ENCODE data around the gene PKD1. TPM values are rescaled to one million over a fixed set of nuclear protein-coding genes. Genes with fewer than 3 reads are reported as not detected.

Gene PKD1
- total and polyA plus RNA-seq, 7 experiments from 2014 or later, result 4.9 to 153 (median 97.6) TPM

DNA sequence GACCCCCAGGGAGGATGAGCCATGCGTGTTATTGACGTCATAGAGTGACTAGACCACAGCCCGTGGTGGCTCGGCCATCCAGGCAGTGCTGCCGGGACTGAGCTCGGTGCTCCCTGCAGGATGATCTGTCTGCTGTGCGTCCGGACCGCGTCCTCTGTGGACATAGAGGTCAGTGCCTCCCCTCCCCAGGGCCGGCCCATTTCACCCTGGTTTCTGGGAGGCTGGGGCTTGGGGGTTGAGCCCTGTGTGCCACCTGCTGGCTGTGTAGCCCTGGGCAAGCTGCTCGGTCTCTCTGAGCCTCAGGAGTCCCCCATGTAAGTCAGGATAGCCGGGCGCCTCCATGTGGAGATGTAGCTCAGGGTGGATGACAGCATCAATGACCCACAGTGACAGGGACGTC, 79.6 kb downstream of the PKD1 start:
- Mint-ChIP-seq H3K36me3 (peaks cover 0 to 11% (median 0%) of the 10 kb centered on the region in 5 donors), H3K9me3 (no peaks in the 10 kb centered on the region), H3K4me1 (peaks cover 0 to 6% (median 3%) of the 10 kb centered on the region in 7 donors), H3K4me3 (no peak overlapping the region), H3K27ac (peak overlapping the region in 1 of 9 donors; percentile 51), H3K27me3 (no peaks in the 10 kb centered on the region)
- ATAC-seq (no peak), DNase-seq (no peak)
- ChIA-PET CTCF (no interaction called here), POLR2A (no interaction called here)
- Histone ChIP-seq H3K4me1 (ENCODE audit: control insufficient read depth in 2 of 2, insufficient read depth in 2 of 2, low read length in 2 of 2) (no peaks in the 10 kb centered on the region), H3K27me3 (ENCODE audit: control insufficient read depth in 2 of 2, insufficient read depth in 2 of 2, low read length in 2 of 2) (no peaks in the 10 kb centered on the region), H3K36me3 (ENCODE audit: control insufficient read depth in 2 of 3, insufficient read depth in 3 of 3, low read length in 3 of 3) (peaks cover 0 to 84% (median 3%) of the 10 kb centered on the region in 3 experiments), H3K9me3 (ENCODE audit: control insufficient read depth in 2 of 3, low read length in 3 of 3) (no peaks in the 10 kb centered on the region), H3K4me3 (ENCODE audit: low read length) (no peak overlapping the region), H3K27ac (ENCODE audit: low read depth, low read length) (no peak overlapping the region)
- intact Hi-C loops (cut with micrococcal nuclease), result no loop called here

GRCh38 chr16:2054543-2055245, 81.0 kb downstream of the PKD1 start:
- peaks cover 0 to 11% (median 0%) of the 10 kb centered on the region in 5 donors for H3K36me3 Mint-ChIP-seq
- ATAC-seq (no peak), DNase-seq (no peak)
- Histone ChIP-seq H3K27me3 (ENCODE audit: control insufficient read depth in 2 of 2, insufficient read depth in 2 of 2, low read length in 2 of 2) (no peaks in the 10 kb centered on the region), H3K4me3 (ENCODE audit: low read length) (no peak overlapping the region), H3K36me3 (ENCODE audit: control insufficient read depth in 2 of 3, insufficient read depth in 3 of 3, low read length in 3 of 3) (peaks cover 0 to 81% (median 6%) of the 10 kb centered on the region in 3 experiments), H3K4me1 (ENCODE audit: control insufficient read depth in 2 of 2, insufficient read depth in 2 of 2, low read length in 2 of 2) (no peaks in the 10 kb centered on the region), H3K9me3 (ENCODE audit: control insufficient read depth in 2 of 3, low read length in 3 of 3) (no peaks in the 10 kb centered on the region), H3K27ac (ENCODE audit: low read depth, low read length) (no peak overlapping the region)
- H3K4me3 Mint-ChIP-seq, result no peak overlapping the region
- CTCF ChIA-PET, result no interaction called here
- intact Hi-C loops (cut with micrococcal nuclease), result no loop called here
- H3K27me3 Mint-ChIP-seq, result no peaks in the 10 kb centered on the region
- H3K4me1 Mint-ChIP-seq, result peaks cover 0 to 6% (median 3%) of the 10 kb centered on the region in 7 donors
- POLR2A ChIA-PET, result no interaction called here
- H3K9me3 Mint-ChIP-seq, result no peaks in the 10 kb centered on the region
- H3K27ac Mint-ChIP-seq, result no peak overlapping the region

GRCh38 chr16:2053897-2054296, 81.8 kb downstream of the PKD1 start:
- ChIA-PET POLR2A (no interaction called here), CTCF (no interaction called here)
- no peaks in the 10 kb centered on the region for H3K4me1 ChIP-seq (ENCODE audit: control insufficient read depth in 2 of 2, insufficient read depth in 2 of 2, low read length in 2 of 2)
- Mint-ChIP-seq H3K27me3 (no peaks in the 10 kb centered on the region), H3K36me3 (peaks cover 0 to 11% (median 0%) of the 10 kb centered on the region in 5 donors), H3K4me1 (peaks cover 2 to 10% (median 5%) of the 10 kb centered on the region in 7 donors), H3K27ac (peak overlapping the region in 1 of 9 donors; percentile 19), H3K4me3 (no peak overlapping the region), H3K9me3 (no peaks in the 10 kb centered on the region)
- no peaks in the 10 kb centered on the region for H3K9me3 ChIP-seq (ENCODE audit: control insufficient read depth in 2 of 3, low read length in 3 of 3)
- no peak for ATAC-seq
- intact Hi-C loops (cut with micrococcal nuclease), result no loop called here
- H3K36me3 ChIP-seq (ENCODE audit: control insufficient read depth in 2 of 3, insufficient read depth in 3 of 3, low read length in 3 of 3), result peaks cover 0 to 80% (median 6%) of the 10 kb centered on the region in 3 experiments
- DNase-seq, result no peak
- H3K27me3 ChIP-seq (ENCODE audit: control insufficient read depth in 2 of 2, insufficient read depth in 2 of 2, low read length in 2 of 2), result no peaks in the 10 kb centered on the region
- H3K27ac ChIP-seq (ENCODE audit: low read depth, low read length), result no peak overlapping the region
- no peak overlapping the region for H3K4me3 ChIP-seq (ENCODE audit: low read length)

GRCh38 chr16:2053211-2053610, 82.5 kb downstream of the PKD1 start:
- ChIA-PET CTCF (no interaction called here), POLR2A (no interaction called here)
- Mint-ChIP-seq H3K27ac (no peak overlapping the region), H3K27me3 (no peaks in the 10 kb centered on the region), H3K9me3 (no peaks in the 10 kb centered on the region), H3K4me3 (no peak overlapping the region), H3K4me1 (peaks cover 7 to 16% (median 11%) of the 10 kb centered on the region in 7 donors), H3K36me3 (peaks cover 0 to 7% (median 0%) of the 10 kb centered on the region in 5 donors)
- Histone ChIP-seq H3K36me3 (ENCODE audit: control insufficient read depth in 2 of 3, insufficient read depth in 3 of 3, low read length in 3 of 3) (peaks cover 0 to 75% (median 6%) of the 10 kb centered on the region in 3 experiments), H3K27me3 (ENCODE audit: control insufficient read depth in 2 of 2, insufficient read depth in 2 of 2, low read length in 2 of 2) (no peaks in the 10 kb centered on the region), H3K4me3 (ENCODE audit: low read length) (no peak overlapping the region), H3K4me1 (ENCODE audit: control insufficient read depth in 2 of 2, insufficient read depth in 2 of 2, low read length in 2 of 2) (peaks cover 6% of the 10 kb centered on the region in 2 donors), H3K27ac (ENCODE audit: low read depth, low read length) (no peak overlapping the region), H3K9me3 (ENCODE audit: control insufficient read depth in 2 of 3, low read length in 3 of 3) (no peaks in the 10 kb centered on the region)
- intact Hi-C loops (cut with micrococcal nuclease), result no loop called here
- DNase-seq (no peak), ATAC-seq (no peak)

DNA sequence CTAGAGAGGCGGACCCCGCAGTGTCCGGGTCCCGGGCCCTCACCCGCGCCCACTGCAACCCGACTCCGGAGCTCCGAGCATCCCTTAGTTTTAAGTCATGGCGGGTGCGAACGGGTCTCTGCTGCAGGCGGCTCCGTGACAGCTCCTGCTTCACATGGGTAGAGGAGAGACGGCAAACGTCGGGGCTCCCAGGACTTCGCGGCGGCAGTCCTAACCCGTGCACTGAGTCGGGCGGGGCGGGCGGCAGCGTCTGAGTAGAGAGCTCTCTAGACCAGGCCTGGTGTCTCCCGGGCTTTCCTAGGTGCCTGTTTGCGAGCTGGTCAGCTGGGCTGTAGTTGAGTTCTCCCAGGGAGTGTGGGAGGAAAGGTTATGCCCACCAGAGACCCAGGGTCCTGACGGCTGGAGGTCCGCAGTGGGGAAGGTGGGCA, 87.6 kb downstream of the PKD1 start:
- no peak for ATAC-seq
- Histone ChIP-seq H3K36me3 (ENCODE audit: control insufficient read depth in 2 of 3, insufficient read depth in 3 of 3, low read length in 3 of 3) (peaks cover 0 to 35% (median 3%) of the 10 kb centered on the region in 3 experiments), H3K4me3 (ENCODE audit: low read length) (peak overlapping the region; percentile 72), H3K4me1 (ENCODE audit: control insufficient read depth in 2 of 2, insufficient read depth in 2 of 2, low read length in 2 of 2) (peaks cover 6 to 12% of the 10 kb centered on the region in 2 donors), H3K9me3 (ENCODE audit: control insufficient read depth in 2 of 3, low read length in 3 of 3) (no peaks in the 10 kb centered on the region), H3K27ac (ENCODE audit: low read depth, low read length) (peak overlapping the region; percentile 82), H3K27me3 (ENCODE audit: control insufficient read depth in 2 of 2, insufficient read depth in 2 of 2, low read length in 2 of 2) (no peaks in the 10 kb centered on the region)
- peak overlapping the region in 7 of 9 donors; percentile 64 to 91 (median 82) for H3K27ac Mint-ChIP-seq
- intact Hi-C loops (cut with micrococcal nuclease), result loop anchor here (5.0 kb wide), 2 partner anchors 41 to 219 kb away; partner anchors contain the start of genes RNPS1 (in 1 of the 2) and ZNF598 (in 1 of the 2)
- DNase-seq, result no peak
- CTCF ChIA-PET, result interaction anchor here (1.0 to 1.6 kb wide), 3 partner anchors 9 to 105 kb away, joined by 3 to 6 read pairs (median 3); no protein-coding TSS in a partner anchor
- no peaks in the 10 kb centered on the region for H3K9me3 Mint-ChIP-seq
- H3K4me1 Mint-ChIP-seq, result peaks cover 17 to 23% (median 20%) of the 10 kb centered on the region in 7 donors
- H3K4me3 Mint-ChIP-seq, result peak overlapping the region; percentile 82 to 97 (median 90)
- H3K36me3 Mint-ChIP-seq, result peaks cover 0 to 5% (median 0%) of the 10 kb centered on the region in 5 donors
- H3K27me3 Mint-ChIP-seq, result no peaks in the 10 kb centered on the region
- POLR2A ChIA-PET, result interaction anchor here (0.6 to 3.4 kb wide), 7 partner anchors 21 to 473 kb away, joined by 3 to 25 read pairs (median 3); partner anchors contain the start of genes NHERF2, RPS2, TBL3 and TRAF7

- Mint-ChIP-seq H3K27me3 (no peaks in the 10 kb centered on the region), H3K27ac (peak within 1 kb of the TSS in 8 of 9 donors; percentile 57 to 91 (median 82)), H3K4me3 (peak within 1 kb of the TSS; percentile 82 to 97 (median 93)), H3K9me3 (no peaks in the 10 kb centered on the region), H3K4me1 (peaks cover 16 to 23% (median 19%) of the 10 kb centered on the region in 7 donors), H3K36me3 (peaks cover 0 to 5% (median 0%) of the 10 kb centered on the region in 5 donors)
- ChIA-PET CTCF (interaction anchor here (0.7 to 1.6 kb wide), 6 partner anchors 8 to 1241 kb away, joined by 3 to 6 read pairs (median 3); partner anchors contain the start of gene HAGH), POLR2A (interaction anchor here (0.6 to 3.4 kb wide), 9 partner anchors 13 to 473 kb away, joined by 3 to 25 read pairs (median 3); partner anchors contain the start of genes NHERF2, RPS2, TBL3 and TRAF7)
- DNase-seq (peak; percentile 81 to 95 (median 87)), ATAC-seq (peak; percentile 98)
- H3K4me1 ChIP-seq (ENCODE audit: control insufficient read depth in 2 of 2, insufficient read depth in 2 of 2, low read length in 2 of 2), result peaks cover 6 to 12% of the 10 kb centered on the region in 2 donors
- H3K4me3 ChIP-seq (ENCODE audit: low read length), result peak within 1 kb of the TSS; percentile 72
- H3K36me3 ChIP-seq (ENCODE audit: control insufficient read depth in 2 of 3, insufficient read depth in 3 of 3, low read length in 3 of 3), result peaks cover 0 to 28% (median 3%) of the 10 kb centered on the region in 3 experiments
- H3K27me3 ChIP-seq (ENCODE audit: control insufficient read depth in 2 of 2, insufficient read depth in 2 of 2, low read length in 2 of 2), result no peaks in the 10 kb centered on the region
- no peaks in the 10 kb centered on the region for H3K9me3 ChIP-seq (ENCODE audit: control insufficient read depth in 2 of 3, low read length in 3 of 3)
- intact Hi-C loops (cut with micrococcal nuclease), result loop anchor here (1.0 to 5.0 kb wide), 11 partner anchors 24 to 221 kb away; partner anchors contain the start of genes ZNF598 (in 2 of the 2), E4F1 (in 1 of the 2), FAHD1 (in 1 of the 2) and HAGH (in 1 of the 2)
- H3K27ac ChIP-seq (ENCODE audit: low read depth, low read length), result peak within 1 kb of the TSS; percentile 82
Measured at GRCh38 chr16:2047330-2048115, 88.2 kb downstream of the PKD1 start, which contains the start of the genes NTHL1 and TSC2. TSS of gene NTHL1 (minus strand) at chr16:2047834. CDS start at chr16:2047823, 11 bp downstream. TSS of gene TSC2 (plus strand) at chr16:2047985. CDS start at chr16:2048616, 631 bp downstream.
